Pancreas (tissue), 10 donors: ENCODE measurements around the gene C2CD4C. TPM values are rescaled to one million over a fixed set of nuclear protein-coding genes. Genes with fewer than 3 reads are reported as not detected.
A peak's percentile ranks its signal among the peaks of the same experiment; 100 is the strongest.
"Not testable (repeated sequence)": the region's sequence is repeated elsewhere in the genome, so short reads cannot be mapped to it uniquely, and the experiment has no call there.

Experiments
- ATAC-seq, 4 donors: fragments of 200-7000 bp; cut with Tn5 transposase; one replicate each; pipeline versions ENCODE4 v1.8.0 to v1.9.1; 2020; ENCODE audit warnings: mild to moderate bottlenecking in 4 of 4, moderate library complexity in 4 of 4
- DNase-seq, 6 donors: peaks; one replicate each; pipeline ENCODE4 v3.0.0-alpha.2; 2020
- FAIRE-seq: peaks from 2 replicates; lab custom pipeline; 2012; peaks lifted over from hg19 to GRCh38; lab: Jason Lieb, UNC
- H3K27ac ChIP-seq, 4 donors: fragments of 200-600 bp; sonication (generic); 1 replicate in 3 of 4; 2 replicates in 1 of 4; pipeline versions ENCODE4 v1.5.0 to v1.8.0; 2020
- H3K27me3 ChIP-seq, 4 donors: fragments of 200-600 bp; one replicate each; pipeline ENCODE4 v1.8.0; 2021
- H3K36me3 ChIP-seq, 3 donors: fragments of 200-600 bp; sonication (generic) in 1 of 3; one replicate each; pipeline versions ENCODE4 v1.5.0 to v1.8.0; 2020 to 2021
- H3K4me1 ChIP-seq, 3 donors: fragments of 200-600 bp; one replicate each; pipeline ENCODE4 v1.8.0; 2021
- H3K4me3 ChIP-seq, 4 donors: fragments of 200-600 bp; sonication (generic) in 2 of 4; one replicate each; pipeline versions ENCODE4 v1.5.0 to v1.8.0; 2020 to 2021
- H3K9me3 ChIP-seq, 4 donors: fragments of 200-600 bp; one replicate each; pipeline ENCODE4 v1.8.0; 2021
- WGBS, 2 donors: extraction: QIAGEN DNeasy Blood & Tissue Kit; methylation state at CpG; one replicate each; pipeline ENCODE4 v1.1.7; 2013; 5-methylcytosine and 5-hydroxymethylcytosine counted together
- intact Hi-C, 3 donors: fragments of 100-400 bp; cut with DNase I; formaldehyde crosslinking; loops; one replicate each; pipeline versions ENCODE4 v1.11.1 to v1.14.2; 2022
- polyA plus RNA-seq, 2 donors: library from polyadenylated mRNA; stranded (reverse); fragments of 200-250 nt; gene quantifications; one replicate each; pipeline ENCODE4 v1.2.3, GENCODE V29; 2013
- total RNA-seq, 6 donors: library from RNA; stranded (reverse); fragmentation: NEBNext Ultra II Directional in 4 of 6; extraction: Animal tissue kit (Norgen Biotek cat#: 25700) in 4 of 6; gene quantifications; one replicate each; pipeline versions ENCODE4 v1.2.1 to v1.2.4, GENCODE V29; 2021 to 2023
- TF ChIP-seq, protein P1 (sequence below), 4 donors: fragments of 200-600 bp; sonication (generic) in 3 of 4; IDR thresholded peaks; one replicate each; pipeline versions ENCODE4 v1.5.0 to v1.8.0; 2021; ENCODE audit warnings: antibody characterized with exemption in 4 of 4
- donor health status: healthy with polysubstance abuse.
- donor health status: DM: no; HTN: no; CAD: no; lungs with moderate emphysema.
- donor health status: DM: no; HTN: no; CAD: no.
- donor health status: control.
- donor health status: control.
- donor health status: Bipolar disorder and iron deficiency.
- donor health status: DM: yes; HTN: yes; CAD: no.
- donor health status: DM: no; HTN: no; CAD: no.
- donor health status: DM: no; HTN: no; CAD: no.
- donor health status: DM: yes; HTN: yes; CAD: no.

The C2CD4C gene
- total and polyA plus RNA-seq, 8 donors, result 0.16 to 2.1 (median 0.90) TPM

DNA sequence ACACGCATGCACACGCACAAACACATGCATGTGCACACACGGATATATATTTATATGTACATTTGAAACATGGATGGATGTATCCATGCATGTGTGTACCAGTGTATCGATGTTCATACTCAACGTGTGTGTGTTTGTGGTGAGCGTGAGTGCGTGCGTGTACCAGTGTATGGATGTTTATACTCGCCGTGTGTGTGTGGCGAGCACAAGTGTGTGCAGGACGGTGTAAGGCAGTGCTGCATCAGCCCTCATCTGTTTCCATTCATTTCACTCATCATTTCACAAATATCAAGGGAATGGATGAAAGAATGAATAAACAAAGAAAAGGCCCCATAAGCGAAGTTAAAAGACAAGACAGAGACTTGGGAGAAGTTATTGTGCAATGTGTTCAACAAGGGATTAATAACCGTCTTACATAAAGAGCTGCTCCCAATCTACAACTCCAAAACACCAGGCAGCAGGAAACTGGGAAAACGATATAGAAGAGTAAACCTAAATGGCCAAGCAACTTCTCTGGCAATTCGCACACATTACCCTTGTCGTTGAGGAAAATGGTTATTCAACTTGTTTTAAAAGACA lies 42.7 kb downstream of the C2CD4C start:
- no peak for DNase-seq

DNA sequence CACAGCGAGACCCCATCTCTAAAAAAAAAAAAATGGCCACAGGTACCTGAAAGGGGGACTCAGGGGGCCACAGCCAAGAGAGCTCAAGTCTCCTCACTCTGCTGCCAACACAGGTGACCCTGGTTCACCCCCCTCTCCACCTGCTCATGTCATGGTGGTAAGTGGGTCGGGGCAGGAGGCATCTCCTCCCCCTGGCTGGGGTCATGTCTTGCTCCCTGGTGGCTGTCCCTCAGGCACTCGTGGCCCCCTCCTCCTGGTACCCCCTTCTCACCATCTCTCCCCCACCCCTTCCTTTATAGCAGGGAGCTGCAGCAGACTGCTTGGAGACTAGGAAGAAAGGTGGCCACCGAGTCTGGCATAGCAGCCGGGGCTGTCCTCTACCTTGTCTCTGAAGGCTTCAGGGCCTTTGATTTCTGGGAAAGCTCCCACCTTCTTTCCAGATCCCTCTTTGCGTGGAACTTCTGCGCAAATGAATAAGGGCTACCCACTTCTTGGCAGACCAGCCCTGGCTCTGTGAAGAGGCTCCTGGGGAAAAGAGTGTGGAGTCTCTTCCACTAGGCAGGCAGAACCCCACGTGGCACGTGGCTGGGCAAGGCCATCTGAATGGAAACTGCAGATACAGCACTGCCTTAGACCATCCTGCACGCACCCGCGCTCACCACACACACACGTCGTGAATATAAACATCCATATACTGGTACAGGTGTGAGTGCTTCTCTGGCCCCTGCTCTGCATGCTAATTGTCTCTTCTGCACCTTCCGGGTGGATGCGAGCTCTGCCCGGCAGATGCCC lies 44.3 kb downstream of the C2CD4C start:
- no peaks in the 10 kb centered on the region for H3K27me3 ChIP-seq
- no peaks in the 10 kb centered on the region for H3K9me3 ChIP-seq
- no peaks in the 10 kb centered on the region for H3K36me3 ChIP-seq
- no peak overlapping the region for H3K27ac ChIP-seq
- no peak for ATAC-seq
- no peak for FAIRE-seq
- TF ChIP-seq, protein P1, sequence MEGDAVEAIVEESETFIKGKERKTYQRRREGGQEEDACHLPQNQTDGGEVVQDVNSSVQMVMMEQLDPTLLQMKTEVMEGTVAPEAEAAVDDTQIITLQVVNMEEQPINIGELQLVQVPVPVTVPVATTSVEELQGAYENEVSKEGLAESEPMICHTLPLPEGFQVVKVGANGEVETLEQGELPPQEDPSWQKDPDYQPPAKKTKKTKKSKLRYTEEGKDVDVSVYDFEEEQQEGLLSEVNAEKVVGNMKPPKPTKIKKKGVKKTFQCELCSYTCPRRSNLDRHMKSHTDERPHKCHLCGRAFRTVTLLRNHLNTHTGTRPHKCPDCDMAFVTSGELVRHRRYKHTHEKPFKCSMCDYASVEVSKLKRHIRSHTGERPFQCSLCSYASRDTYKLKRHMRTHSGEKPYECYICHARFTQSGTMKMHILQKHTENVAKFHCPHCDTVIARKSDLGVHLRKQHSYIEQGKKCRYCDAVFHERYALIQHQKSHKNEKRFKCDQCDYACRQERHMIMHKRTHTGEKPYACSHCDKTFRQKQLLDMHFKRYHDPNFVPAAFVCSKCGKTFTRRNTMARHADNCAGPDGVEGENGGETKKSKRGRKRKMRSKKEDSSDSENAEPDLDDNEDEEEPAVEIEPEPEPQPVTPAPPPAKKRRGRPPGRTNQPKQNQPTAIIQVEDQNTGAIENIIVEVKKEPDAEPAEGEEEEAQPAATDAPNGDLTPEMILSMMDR (IDR thresholded peaks at IDR 0.05), result no peak
- intact Hi-C loops, result no loop called here
- DNase-seq, result no peak
- WGBS, 2 donors, result 44 to 50% methylated on average over 17 of the region's 17 CpGs
- no peak overlapping the region for H3K4me3 ChIP-seq
- no peaks in the 10 kb centered on the region for H3K4me1 ChIP-seq

More for the DNA sequence above, 42.7 kb downstream of the C2CD4C start:
- TF ChIP-seq, protein P1 (IDR thresholded peaks at IDR 0.05), result no peak
- FAIRE-seq, result no peak
- intact Hi-C loops, result no loop called here
- Histone ChIP-seq H3K4me3 (no peak overlapping the region), H3K27ac (no peak overlapping the region), H3K9me3 (no peaks in the 10 kb centered on the region), H3K27me3 (no peaks in the 10 kb centered on the region), H3K4me1 (no peaks in the 10 kb centered on the region), H3K36me3 (no peaks in the 10 kb centered on the region)
- ATAC-seq, result no peak
- WGBS, 2 donors, result 75 to 83% methylated on average over 17 of the region's 17 CpGs

DNA sequence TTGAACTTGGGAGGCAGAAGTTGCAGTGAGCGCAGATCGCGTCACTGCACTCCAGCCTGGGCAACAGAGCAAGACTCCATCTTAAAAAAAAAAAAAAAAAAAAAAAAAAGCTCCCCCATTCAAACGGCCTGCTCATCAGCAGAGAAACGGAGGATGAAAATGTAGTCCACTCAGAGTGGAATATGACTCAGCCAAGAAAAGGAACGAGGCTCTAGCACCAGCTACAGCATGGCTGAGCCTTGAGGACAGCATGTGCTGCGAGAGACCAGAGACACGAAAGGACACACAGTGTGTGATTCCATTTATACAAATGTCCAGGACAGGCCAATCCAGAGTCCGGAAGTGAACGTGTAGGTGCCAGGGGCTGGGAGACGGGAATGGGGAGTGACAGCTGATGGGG lies 46.3 kb downstream of the C2CD4C start:
- WGBS, 2 donors, result 67 to 76% methylated on average over 11 of the region's 11 CpGs
- intact Hi-C loops, result no loop called here
- H3K4me1 ChIP-seq, result no peaks in the 10 kb centered on the region
- H3K4me3 ChIP-seq, result no peak overlapping the region
- no peak for DNase-seq
- ATAC-seq, result no peak
- H3K9me3 ChIP-seq, result no peaks in the 10 kb centered on the region
- no peaks in the 10 kb centered on the region for H3K36me3 ChIP-seq
- no peak for FAIRE-seq
- TF ChIP-seq, protein P1 (IDR thresholded peaks at IDR 0.05), result no peak
- H3K27ac ChIP-seq, result no peak overlapping the region
- H3K27me3 ChIP-seq, result no peaks in the 10 kb centered on the region

DNA sequence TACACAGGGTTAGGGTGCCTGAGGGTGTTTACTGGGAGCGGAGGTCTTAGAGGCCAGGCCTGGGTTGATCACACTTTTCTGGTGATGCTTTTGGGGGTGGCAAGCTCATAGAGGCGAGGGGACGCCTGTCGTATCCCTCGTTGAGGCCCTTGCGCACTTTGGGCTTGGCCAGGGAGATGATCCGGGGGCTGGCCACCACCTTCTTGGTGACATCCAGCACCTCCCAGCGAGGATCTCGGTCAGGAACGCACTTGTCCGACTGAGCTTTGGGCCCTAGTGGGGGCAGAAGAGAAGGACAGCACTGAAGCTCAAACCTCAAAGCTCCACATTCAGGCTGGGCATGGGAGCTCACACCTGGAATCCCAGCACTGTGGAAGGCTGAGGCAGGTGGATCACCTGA lies 46.8 kb downstream of the C2CD4C start:
- Histone ChIP-seq H3K4me1 (no peaks in the 10 kb centered on the region), H3K4me3 (no peak overlapping the region), H3K36me3 (no peaks in the 10 kb centered on the region), H3K27ac (no peak overlapping the region), H3K27me3 (no peaks in the 10 kb centered on the region), H3K9me3 (no peaks in the 10 kb centered on the region)
- ATAC-seq (no peak), DNase-seq (no peak), FAIRE-seq (no peak)
- intact Hi-C loops, result no loop called here
- TF ChIP-seq, protein P1 (IDR thresholded peaks at IDR 0.05), result no peak
- WGBS, 2 donors, result 79 to 82% methylated on average over 11 of the region's 11 CpGs

DNA sequence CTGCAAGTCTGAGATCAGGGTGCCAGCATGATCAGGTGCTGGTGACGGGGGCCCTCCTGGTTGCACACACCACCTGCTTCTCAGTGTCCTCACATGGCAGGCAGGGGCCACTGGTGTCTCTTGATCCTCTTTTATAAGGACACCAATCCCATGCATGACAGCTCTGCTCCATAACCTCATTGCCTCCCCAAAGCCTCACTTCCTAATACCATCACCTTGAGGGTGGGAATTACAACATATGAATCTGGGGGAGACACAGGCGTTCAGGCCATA lies 49.4 kb downstream of the C2CD4C start:
- no peak for ATAC-seq
- FAIRE-seq, result no peak

DNA sequence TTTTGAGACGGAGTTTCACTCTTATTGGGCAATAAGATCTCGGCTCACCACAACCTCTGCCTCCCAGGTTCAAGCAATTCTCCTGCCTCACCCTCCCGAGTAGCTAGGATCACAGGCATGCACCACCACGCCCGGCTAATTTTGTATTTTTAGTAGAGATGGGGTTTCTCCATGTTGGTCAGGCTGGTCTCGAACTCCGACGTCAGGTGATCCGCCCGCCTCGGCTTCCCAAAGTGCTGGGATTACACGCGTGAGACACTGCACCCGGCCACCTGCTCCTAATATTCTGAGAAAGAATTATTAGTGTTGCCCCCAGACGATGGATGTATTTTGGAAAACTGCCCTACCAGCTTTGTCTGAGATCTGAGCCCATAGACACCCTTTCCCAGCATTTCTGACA lies 53.4 kb downstream of the C2CD4C start:
- H3K27ac ChIP-seq, FAIRE-seq, intact Hi-C loops, ATAC-seq, H3K27me3 ChIP-seq, H3K4me3 ChIP-seq, H3K36me3 ChIP-seq, H3K9me3 ChIP-seq, H3K4me1 ChIP-seq: not testable (repeated sequence)
- DNase-seq, result peak in 1 of 6 donors; percentile 20
- 73 to 81% methylated on average over 15 of the region's 15 CpGs for WGBS, 2 donors

More for the DNA sequence above, 49.4 kb downstream of the C2CD4C start:
- Histone ChIP-seq H3K4me3 (no peak overlapping the region), H3K27me3 (no peaks in the 10 kb centered on the region), H3K36me3 (no peaks in the 10 kb centered on the region), H3K4me1 (no peaks in the 10 kb centered on the region), H3K27ac (no peak overlapping the region), H3K9me3 (no peaks in the 10 kb centered on the region)
- DNase-seq, result no peak
- intact Hi-C loops, result no loop called here
- 34 to 55% methylated on average over 2 of the region's 2 CpGs for WGBS, 2 donors
- TF ChIP-seq, protein P1 (IDR thresholded peaks at IDR 0.05), result no peak
